ENCODE results near the gene RIPPLY1. TPM values are rescaled to one million over a fixed set of nuclear protein-coding genes. Genes with fewer than 3 reads are reported as not detected.

The RIPPLY1 gene
- total RNA-seq, 5 donors from 2014 or later (not counting 1 experiment from before 2014, with no cell fraction given): not detected

DNA sequence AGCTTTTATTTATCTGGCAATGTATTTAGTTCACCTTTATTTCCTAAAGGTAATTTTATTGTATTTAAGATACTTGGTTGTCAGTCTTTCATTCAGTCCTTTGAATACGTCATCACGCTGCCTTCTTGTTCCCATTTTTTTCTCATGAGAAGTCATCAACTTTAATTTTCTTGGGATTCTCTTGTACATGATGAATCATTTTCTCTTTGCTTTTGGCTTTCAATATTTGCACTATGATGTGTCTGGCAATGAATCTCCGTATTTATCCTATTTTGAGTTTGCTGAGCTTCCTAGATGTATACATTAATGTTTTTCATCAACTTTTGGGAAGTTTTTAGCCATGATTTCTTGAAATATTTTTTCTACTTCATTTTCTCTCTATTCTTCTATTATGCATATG is 45.5 kb upstream of the RIPPLY1 start:
- Histone ChIP-seq H3K27me3 (replicated peaks in 1 of 2; ENCODE audit: control insufficient read depth in 2 of 2, extremely low read depth in 1 of 2, insufficient read depth in 2 of 2, low read length in 1 of 2) (no peaks in the 10 kb centered on the region), H3K9me3 (no peaks in the 10 kb centered on the region), H3K27ac (ENCODE audit: low read length) (no peak overlapping the region), H3K4me1 (ENCODE audit: control insufficient read depth in 1 of 2, extremely low read depth in 1 of 2, insufficient read depth in 2 of 2, low read length in 2 of 2) (no peaks in the 10 kb centered on the region), H3K36me3 (ENCODE audit: control insufficient read depth in 2 of 2, extremely low read depth in 1 of 2, insufficient read depth in 1 of 2, low read length in 1 of 2) (no peaks in the 10 kb centered on the region), H3K4me3 (ENCODE audit: control insufficient read depth in 1 of 2, extremely low read depth in 1 of 2, low read length in 1 of 2) (no peak overlapping the region)
- DNase-seq (no peak), ATAC-seq (replicated peaks in 1 of 4) (no peak)
- H3K36me3 Mint-ChIP-seq: peaks cover 12% of the 10 kb centered on the region
- no peaks in the 10 kb centered on the region for H3K4me1 Mint-ChIP-seq
- no peaks in the 10 kb centered on the region for H3K9me3 Mint-ChIP-seq
- peaks cover 0 to 14% of the 10 kb centered on the region in 2 donors for H3K27me3 Mint-ChIP-seq
- no CpG with 5 or more reads among the region's 3 CpGs for WGBS (ENCODE audit: insufficient coverage)
- H3K4me3 Mint-ChIP-seq: no peak overlapping the region
- no peak overlapping the region for H3K27ac Mint-ChIP-seq
- CTCF ChIA-PET: no interaction called here
- POLR2A ChIA-PET: no interaction called here

DNA sequence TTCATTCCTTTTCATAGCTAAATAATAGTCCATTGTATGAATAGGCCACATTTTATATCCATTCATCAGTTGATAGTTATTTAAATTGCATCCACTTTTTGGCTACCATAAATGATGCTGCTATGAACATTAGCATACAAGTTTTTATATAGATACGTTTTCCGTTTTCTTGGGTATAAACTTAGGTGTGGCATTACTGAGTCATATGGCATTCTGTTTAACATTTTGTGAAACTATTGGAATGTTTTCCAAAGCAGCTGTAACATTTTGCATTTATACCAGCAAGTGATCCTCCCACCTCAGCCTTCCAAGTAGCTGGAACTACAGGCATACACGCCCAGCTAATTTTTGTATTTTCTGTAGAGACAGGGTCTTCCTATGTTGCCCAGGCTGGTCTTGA is 43.3 kb upstream of the RIPPLY1 start:
- Mint-ChIP-seq H3K9me3 (no peaks in the 10 kb centered on the region), H3K27ac (no peak overlapping the region), H3K4me1 (no peaks in the 10 kb centered on the region), H3K27me3 (peaks cover 0 to 15% of the 10 kb centered on the region in 2 donors), H3K36me3 (peaks cover 24% of the 10 kb centered on the region), H3K4me3 (no peak overlapping the region)
- ChIA-PET POLR2A (interaction anchor here (0.6 kb wide), 2 partner anchors 208 to 237 kb away, joined by 3 read pairs; no protein-coding TSS in a partner anchor), CTCF (interaction anchor here in 1 of 2 donors (0.6 kb wide), 1 partner anchor 45 kb away, joined by 3 read pairs; no protein-coding TSS in a partner anchor)
- no peaks in the 10 kb centered on the region for H3K9me3 ChIP-seq
- H3K4me1 ChIP-seq (ENCODE audit: control insufficient read depth in 1 of 2, extremely low read depth in 1 of 2, insufficient read depth in 2 of 2, low read length in 2 of 2): no peaks in the 10 kb centered on the region
- no peak for ATAC-seq (replicated peaks in 1 of 4)
- no peak for DNase-seq
- no CpG with 5 or more reads among the region's 3 CpGs for WGBS (ENCODE audit: insufficient coverage)
- no peaks in the 10 kb centered on the region for H3K27me3 ChIP-seq (replicated peaks in 1 of 2; ENCODE audit: control insufficient read depth in 2 of 2, extremely low read depth in 1 of 2, insufficient read depth in 2 of 2, low read length in 1 of 2)
- no peak overlapping the region for H3K27ac ChIP-seq (ENCODE audit: low read length)
- H3K4me3 ChIP-seq (ENCODE audit: control insufficient read depth in 1 of 2, extremely low read depth in 1 of 2, low read length in 1 of 2): no peak overlapping the region
- H3K36me3 ChIP-seq (ENCODE audit: control insufficient read depth in 2 of 2, extremely low read depth in 1 of 2, insufficient read depth in 1 of 2, low read length in 1 of 2): no peaks in the 10 kb centered on the region

DNA sequence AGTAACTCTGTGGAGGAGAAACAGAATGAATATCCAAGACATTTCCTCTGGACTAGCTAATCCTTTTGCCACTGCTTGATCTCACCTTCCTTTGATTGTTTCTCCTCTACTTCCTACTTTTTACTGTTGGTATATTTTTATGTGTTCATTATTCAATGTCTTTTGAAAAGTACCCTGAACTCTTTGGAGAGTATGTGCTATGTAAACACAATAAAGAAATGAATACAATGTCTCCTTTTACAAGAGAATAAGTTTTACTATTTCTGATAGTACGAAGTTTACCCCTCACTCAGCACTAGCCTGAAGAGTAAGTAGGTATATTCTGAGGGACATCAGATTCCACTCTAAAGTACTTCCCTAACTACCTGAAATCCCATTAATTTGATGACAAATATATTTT is 36.9 kb upstream of the RIPPLY1 start:
- H3K27me3 ChIP-seq (replicated peaks in 1 of 2; ENCODE audit: control insufficient read depth in 2 of 2, extremely low read depth in 1 of 2, insufficient read depth in 2 of 2, low read length in 1 of 2): peaks cover 0 to 2% of the 10 kb centered on the region in 2 experiments
- no CpG with 5 or more reads among the region's 1 CpG for WGBS (ENCODE audit: insufficient coverage)
- H3K27ac ChIP-seq (ENCODE audit: low read length): no peak overlapping the region
- H3K4me1 ChIP-seq (ENCODE audit: control insufficient read depth in 1 of 2, extremely low read depth in 1 of 2, insufficient read depth in 2 of 2, low read length in 2 of 2): no peaks in the 10 kb centered on the region
- Mint-ChIP-seq H3K9me3 (no peaks in the 10 kb centered on the region), H3K27me3 (peaks cover 0 to 11% of the 10 kb centered on the region in 2 donors), H3K27ac (no peak overlapping the region), H3K4me1 (no peaks in the 10 kb centered on the region), H3K4me3 (no peak overlapping the region), H3K36me3 (peaks cover 20% of the 10 kb centered on the region)
- DNase-seq (no peak), ATAC-seq (replicated peaks in 1 of 4) (no peak)
- POLR2A ChIA-PET: no interaction called here
- CTCF ChIA-PET: no interaction called here
- no peaks in the 10 kb centered on the region for H3K9me3 ChIP-seq
- no peaks in the 10 kb centered on the region for H3K36me3 ChIP-seq (ENCODE audit: control insufficient read depth in 2 of 2, extremely low read depth in 1 of 2, insufficient read depth in 1 of 2, low read length in 1 of 2)
- no peak overlapping the region for H3K4me3 ChIP-seq (ENCODE audit: control insufficient read depth in 1 of 2, extremely low read depth in 1 of 2, low read length in 1 of 2)

- CTCF ChIA-PET: no interaction called here
- H3K4me1 Mint-ChIP-seq: no peaks in the 10 kb centered on the region
Observed at GRCh38 chrX:106939566-106939965, 36.4 kb upstream of the RIPPLY1 start.

GRCh38 chrX:106936246-106936645 is 33.1 kb upstream of the RIPPLY1 start:
- Histone ChIP-seq H3K36me3 (ENCODE audit: control insufficient read depth in 2 of 2, extremely low read depth in 1 of 2, insufficient read depth in 1 of 2, low read length in 1 of 2) (no peaks in the 10 kb centered on the region), H3K4me3 (ENCODE audit: control insufficient read depth in 1 of 2, extremely low read depth in 1 of 2, low read length in 1 of 2) (no peak overlapping the region), H3K9me3 (no peaks in the 10 kb centered on the region), H3K27ac (ENCODE audit: low read length) (no peak overlapping the region), H3K4me1 (ENCODE audit: control insufficient read depth in 1 of 2, extremely low read depth in 1 of 2, insufficient read depth in 2 of 2, low read length in 2 of 2) (peaks cover 0 to 9% of the 10 kb centered on the region in 2 experiments), H3K27me3 (replicated peaks in 1 of 2; ENCODE audit: control insufficient read depth in 2 of 2, extremely low read depth in 1 of 2, insufficient read depth in 2 of 2, low read length in 1 of 2) (peaks cover 0 to 2% of the 10 kb centered on the region in 2 experiments)
- Mint-ChIP-seq H3K27me3 (peaks cover 0 to 4% of the 10 kb centered on the region in 2 donors), H3K9me3 (no peaks in the 10 kb centered on the region), H3K4me1 (peaks cover 0 to 16% (median 8%) of the 10 kb centered on the region in 3 donors), H3K36me3 (peaks cover 5% of the 10 kb centered on the region), H3K4me3 (no peak overlapping the region), H3K27ac (no peak overlapping the region)
- no CpG with 5 or more reads among the region's 1 CpG for WGBS (ENCODE audit: insufficient coverage)
- ATAC-seq (replicated peaks in 1 of 4): no peak
- POLR2A ChIA-PET: no interaction called here
- CTCF ChIA-PET: no interaction called here
- no peak for DNase-seq

More at GRCh38 chrX:106939566-106939965, 36.4 kb upstream of the RIPPLY1 start:
- POLR2A ChIA-PET: no interaction called here
- DNase-seq (no peak), ATAC-seq (replicated peaks in 1 of 4) (no peak)
- no peak overlapping the region for H3K27ac Mint-ChIP-seq
- peaks cover 0 to 2% of the 10 kb centered on the region in 2 experiments for H3K27me3 ChIP-seq (replicated peaks in 1 of 2; ENCODE audit: control insufficient read depth in 2 of 2, extremely low read depth in 1 of 2, insufficient read depth in 2 of 2, low read length in 1 of 2)
- no peak overlapping the region for H3K4me3 Mint-ChIP-seq
- H3K36me3 ChIP-seq (ENCODE audit: control insufficient read depth in 2 of 2, extremely low read depth in 1 of 2, insufficient read depth in 1 of 2, low read length in 1 of 2): no peaks in the 10 kb centered on the region
- H3K36me3 Mint-ChIP-seq: peaks cover 20% of the 10 kb centered on the region
- H3K27me3 Mint-ChIP-seq: peaks cover 0 to 9% of the 10 kb centered on the region in 2 donors
- no peaks in the 10 kb centered on the region for H3K4me1 ChIP-seq (ENCODE audit: control insufficient read depth in 1 of 2, extremely low read depth in 1 of 2, insufficient read depth in 2 of 2, low read length in 2 of 2)
- H3K27ac ChIP-seq (ENCODE audit: low read length): no peak overlapping the region
- H3K9me3 ChIP-seq: no peaks in the 10 kb centered on the region
- H3K4me3 ChIP-seq (ENCODE audit: control insufficient read depth in 1 of 2, extremely low read depth in 1 of 2, low read length in 1 of 2): no peak overlapping the region
- no peaks in the 10 kb centered on the region for H3K9me3 Mint-ChIP-seq
- no CpG with 5 or more reads among the region's 3 CpGs for WGBS (ENCODE audit: insufficient coverage)

DNA sequence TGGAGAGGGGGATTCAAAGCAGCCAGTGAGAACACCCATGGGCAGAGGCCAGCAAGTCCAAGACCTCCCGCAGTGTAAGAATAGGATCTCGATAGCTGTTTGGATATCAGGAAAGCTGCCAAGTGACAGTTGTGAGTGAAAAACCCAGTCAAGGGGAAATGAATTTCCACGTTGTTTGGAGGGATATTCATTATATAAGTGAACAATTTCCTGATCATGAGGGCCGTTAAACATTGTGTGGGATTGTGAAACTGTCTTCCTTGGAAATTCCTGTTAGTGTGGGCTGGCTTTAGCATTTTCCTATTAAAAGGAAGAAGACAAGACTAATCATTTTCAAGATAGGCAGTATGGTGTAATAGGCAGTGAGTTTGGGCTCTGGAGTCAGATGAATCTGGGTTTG is 32.0 kb upstream of the RIPPLY1 start:
- CTCF ChIA-PET: no interaction called here
- Histone ChIP-seq H3K4me1 (ENCODE audit: control insufficient read depth in 1 of 2, extremely low read depth in 1 of 2, insufficient read depth in 2 of 2, low read length in 2 of 2) (peaks cover 0 to 9% of the 10 kb centered on the region in 2 experiments), H3K27me3 (replicated peaks in 1 of 2; ENCODE audit: control insufficient read depth in 2 of 2, extremely low read depth in 1 of 2, insufficient read depth in 2 of 2, low read length in 1 of 2) (peaks cover 0 to 2% of the 10 kb centered on the region in 2 experiments), H3K27ac (ENCODE audit: low read length) (no peak overlapping the region), H3K9me3 (no peaks in the 10 kb centered on the region), H3K36me3 (ENCODE audit: control insufficient read depth in 2 of 2, extremely low read depth in 1 of 2, insufficient read depth in 1 of 2, low read length in 1 of 2) (no peaks in the 10 kb centered on the region), H3K4me3 (ENCODE audit: control insufficient read depth in 1 of 2, extremely low read depth in 1 of 2, low read length in 1 of 2) (no peak overlapping the region)
- WGBS (ENCODE audit: insufficient coverage): no CpG with 5 or more reads among the region's 4 CpGs
- H3K9me3 Mint-ChIP-seq: no peaks in the 10 kb centered on the region
- peaks cover 0 to 4% of the 10 kb centered on the region in 2 donors for H3K27me3 Mint-ChIP-seq
- H3K4me3 Mint-ChIP-seq: no peak overlapping the region
- no peak for ATAC-seq (replicated peaks in 1 of 4)
- no peak overlapping the region for H3K27ac Mint-ChIP-seq
- POLR2A ChIA-PET: interaction anchor here in 1 of 2 donors (0.5 kb wide), 1 partner anchor 61 kb away, joined by 7 read pairs; no protein-coding TSS in a partner anchor
- peaks cover 0 to 16% (median 8%) of the 10 kb centered on the region in 3 donors for H3K4me1 Mint-ChIP-seq
- no peaks in the 10 kb centered on the region for H3K36me3 Mint-ChIP-seq
- DNase-seq: no peak
